ENCODE results near the gene SETD4.
"Not testable (repeated sequence)": the region's sequence is repeated elsewhere in the genome, so short reads cannot be mapped to it uniquely, and the experiment has no call there.

DNA sequence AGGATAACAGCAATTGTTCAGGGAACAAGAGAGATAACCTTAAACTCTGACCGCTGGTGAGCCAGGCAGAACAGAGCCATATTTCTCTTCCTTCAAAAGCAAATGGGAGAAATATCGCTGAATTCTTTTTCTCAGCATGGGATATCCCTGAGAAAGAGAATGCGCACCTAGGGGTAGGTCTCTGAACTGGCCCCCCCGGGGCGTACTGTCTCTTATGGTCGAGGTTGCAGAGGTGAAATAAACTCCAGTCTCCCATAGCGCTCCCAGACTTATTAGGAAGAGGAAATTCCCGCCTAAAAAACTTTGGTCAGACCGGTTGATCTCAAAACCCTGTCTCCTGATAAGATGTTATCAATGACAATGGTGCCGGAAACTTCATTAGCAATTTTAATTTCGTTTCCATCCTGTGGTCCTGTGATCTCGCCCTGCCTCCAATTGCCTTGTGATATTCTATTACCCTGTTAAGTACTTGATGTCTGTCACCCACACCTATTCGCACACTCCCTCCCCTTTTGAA lies 39.4 kb upstream of the SETD4 start:
- TF ChIP-seq, protein P1, sequence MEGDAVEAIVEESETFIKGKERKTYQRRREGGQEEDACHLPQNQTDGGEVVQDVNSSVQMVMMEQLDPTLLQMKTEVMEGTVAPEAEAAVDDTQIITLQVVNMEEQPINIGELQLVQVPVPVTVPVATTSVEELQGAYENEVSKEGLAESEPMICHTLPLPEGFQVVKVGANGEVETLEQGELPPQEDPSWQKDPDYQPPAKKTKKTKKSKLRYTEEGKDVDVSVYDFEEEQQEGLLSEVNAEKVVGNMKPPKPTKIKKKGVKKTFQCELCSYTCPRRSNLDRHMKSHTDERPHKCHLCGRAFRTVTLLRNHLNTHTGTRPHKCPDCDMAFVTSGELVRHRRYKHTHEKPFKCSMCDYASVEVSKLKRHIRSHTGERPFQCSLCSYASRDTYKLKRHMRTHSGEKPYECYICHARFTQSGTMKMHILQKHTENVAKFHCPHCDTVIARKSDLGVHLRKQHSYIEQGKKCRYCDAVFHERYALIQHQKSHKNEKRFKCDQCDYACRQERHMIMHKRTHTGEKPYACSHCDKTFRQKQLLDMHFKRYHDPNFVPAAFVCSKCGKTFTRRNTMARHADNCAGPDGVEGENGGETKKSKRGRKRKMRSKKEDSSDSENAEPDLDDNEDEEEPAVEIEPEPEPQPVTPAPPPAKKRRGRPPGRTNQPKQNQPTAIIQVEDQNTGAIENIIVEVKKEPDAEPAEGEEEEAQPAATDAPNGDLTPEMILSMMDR (IDR thresholded peaks at IDR 0.05), result not testable (repeated sequence)
- TF ChIP-seq POLR2A (IDR thresholded peaks at IDR 0.05), result not testable (repeated sequence)
